HUDEP-2 (cell line): ENCODE data around the gene HBD.

ENCODE experiments used
- DNase-seq, 76 experiments: peaks; one replicate each; lab custom pipeline; 2025; ENCODE audit not compliant: unreplicated experiment in 76 of 76; lab: John Stamatoyannopoulos, UW

Gene HBD

GRCh38 chr11:5235364-5236095 lies 1.2 kb upstream of the HBD start:
- no peak for DNase-seq

GRCh38 chr11:5233307-5233706 lies 976 bp downstream of the HBD start:
- DNase-seq = no peak

GRCh38 chr11:5232821-5233220 lies 1.5 kb downstream of the HBD start:
- DNase-seq = peak in 11 of 76 experiments; percentile 12 to 50 (median 34)

GRCh38 chr11:5232176-5232575 lies 2.1 kb downstream of the HBD start:
- DNase-seq = no peak

- no peak for DNase-seq
Measured at GRCh38 chr11:5231111-5231510, 3.2 kb downstream of the HBD start.

- no peak for DNase-seq
Measured at GRCh38 chr11:5230266-5230665, 4.0 kb downstream of the HBD start.

GRCh38 chr11:5229796-5230195 lies 4.5 kb downstream of the HBD start:
- no peak for DNase-seq

- no peak for DNase-seq
Measured at GRCh38 chr11:5229356-5229755, 4.9 kb downstream of the HBD start.

GRCh38 chr11:5228124-5228523 lies 6.2 kb downstream of the HBD start:
- DNase-seq = no peak

GRCh38 chr11:5227681-5228080 lies 6.6 kb downstream of the HBD start:
- DNase-seq = peak in 5 of 76 experiments; percentile 9 to 42 (median 19)

GRCh38 chr11:5226732-5227310 lies 7.5 kb downstream of the HBD start, which contains the start of gene HBB:
HBB (minus strand) TSS chr11:5227071; CDS start chr11:5227021, 50 bp downstream.
- peak in 71 of 76 experiments; percentile 10 to 97 (median 81) for DNase-seq

- DNase-seq = peak in 71 of 76 experiments; percentile 20 to 85 (median 58)
Measured at GRCh38 chr11:5225480-5225871, 8.8 kb downstream of the HBD start.

GRCh38 chr11:5224538-5225479 lies 9.5 kb downstream of the HBD start:
- DNase-seq = peak in 59 of 76 experiments; percentile 12 to 94 (median 54)

GRCh38 chr11:5223686-5224085 lies 10.6 kb downstream of the HBD start:
- peak in 20 of 76 experiments; percentile 16 to 84 (median 57) for DNase-seq

GRCh38 chr11:5223146-5223545 lies 11.1 kb downstream of the HBD start:
- DNase-seq = peak in 12 of 76 experiments; percentile 9 to 58 (median 26)

- no peak for DNase-seq
Measured at GRCh38 chr11:5210376-5210885, 23.9 kb downstream of the HBD start.

GRCh38 chr11:5204787-5205186 lies 29.5 kb downstream of the HBD start:
- peak in 63 of 76 experiments; percentile 4 to 89 (median 46) for DNase-seq

GRCh38 chr11:5203366-5203765 lies 30.9 kb downstream of the HBD start:
- no peak for DNase-seq

- DNase-seq = no peak
Measured at GRCh38 chr11:5200582-5200981, 33.7 kb downstream of the HBD start, which contains the start of gene OR51V1. OR51V1 (minus strand) TSS chr11:5200682; CDS start chr11:5200682, 0 bp downstream.

GRCh38 chr11:5198285-5198684 lies 36.0 kb downstream of the HBD start:
- no peak for DNase-seq

- DNase-seq = peak in 9 of 76 experiments; percentile 0 to 49 (median 16)
Measured at GRCh38 chr11:5197536-5197935, 36.7 kb downstream of the HBD start.
